Smooth muscle cell (in vitro differentiated cells): ENCODE results near the gene CLCF1. TPM values are rescaled to one million over a fixed set of nuclear protein-coding genes. Genes with fewer than 3 reads are reported as not detected.

ENCODE experiments used
- DNase-seq: peaks from one replicate; lab custom pipeline; 2025; ENCODE audit not compliant: unreplicated experiment; lab: John Stamatoyannopoulos, UW
- H2AFZ ChIP-seq: fragments of 200-600 bp; sonication (generic); 2 replicates; pipeline ENCODE4 v1.6.0; 2016; ENCODE audit warnings: antibody characterized with exemption, low read depth, mild to moderate bottlenecking
- H3F3A ChIP-seq: fragments of 200-600 bp; sonication (generic); 2 replicates; pipeline ENCODE4 v1.6.0; 2017; ENCODE audit warnings: antibody characterized with exemption, low read depth
- H3K27ac ChIP-seq: fragments of 200-600 bp; sonication (generic); 2 replicates; pipeline ENCODE4 v1.5.1; 2016; ENCODE audit warnings: low read depth, mild to moderate bottlenecking
- H3K27me3 ChIP-seq: fragments of 200-600 bp; sonication (generic); 2 replicates; pipeline ENCODE4 v1.6.1; 2016; ENCODE audit warnings: low read depth, mild to moderate bottlenecking
- H3K36me3 ChIP-seq: fragments of 200-600 bp; sonication (generic); 2 replicates; pipeline ENCODE4 v1.5.1; 2016; ENCODE audit warnings: low read depth
- H3K4me1 ChIP-seq: fragments of 200-600 bp; sonication (generic); 2 replicates; pipeline ENCODE4 v1.5.1; 2016; ENCODE audit warnings: low read depth
- H3K4me2 ChIP-seq: fragments of 200-600 bp; sonication (generic); 2 replicates; pipeline ENCODE4 v1.6.0; 2016; ENCODE audit warnings: mild to moderate bottlenecking
- H3K4me3 ChIP-seq: fragments of 200-600 bp; sonication (generic); 2 replicates; pipeline ENCODE4 v1.5.1; 2016; ENCODE audit warnings: mild to moderate bottlenecking
- H3K79me2 ChIP-seq: fragments of 200-600 bp; sonication (generic); 2 replicates; pipeline ENCODE4 v1.6.0; 2016; ENCODE audit warnings: low read depth, mild to moderate bottlenecking
- H3K9ac ChIP-seq: fragments of 200-600 bp; sonication (generic); 2 replicates; pipeline ENCODE4 v1.6.0; 2016; ENCODE audit warnings: low read depth
- H3K9me3 ChIP-seq: fragments of 200-600 bp; sonication (generic); replicated peaks from 2 replicates; pipeline ENCODE4 v1.5.1; 2016; ENCODE audit warnings: low read depth
- H4K20me1 ChIP-seq: fragments of 200-600 bp; sonication (generic); 2 replicates; pipeline ENCODE4 v1.6.0; 2016; ENCODE audit warnings: low read depth
- CTCF ChIP-seq: fragments of 200-600 bp; sonication (generic); IDR thresholded peaks from 2 replicates; pipeline ENCODE4 v1.5.1; 2017; ENCODE audit warnings: borderline replicate concordance, mild to moderate bottlenecking, antibody characterized with exemption; ENCODE audit not compliant: insufficient read depth, poor library complexity, severe bottlenecking
- WGBS: methylation state at CpG from one replicate; pipeline ENCODE4 v1.1.7; 2016; ENCODE audit warnings: low lambda C conversion rate; 5-methylcytosine and 5-hydroxymethylcytosine counted together
- polyA plus RNA-seq: library from polyadenylated mRNA; unstranded; fragments of >200 nt; fragmentation: Nextera tagmentation; extraction: Ambion mirVana; gene quantifications from 2 replicates; pipeline ENCODE4 v1.2.1, GENCODE V29; 2016
- total RNA-seq: library from RNA; depleted of rRNA; stranded (reverse); fragments of >200 nt; gene quantifications from 2 replicates; pipeline ENCODE4 v1.2.3, GENCODE V29; 2014

Gene CLCF1
- total and polyA plus RNA-seq, 2 experiments from 2014 or later = 6.2 to 12.2 TPM

GRCh38 chr11:67375320-67376055, 2.1 kb upstream of the CLCF1 start:
- H3K27me3 ChIP-seq = no peaks in the 10 kb centered on the region
- no peak for TF ChIP-seq CTCF
- no peak overlapping the region for H3K27ac ChIP-seq
- 20% methylated on average over 7 of the region's 15 CpGs for WGBS
- H2AFZ ChIP-seq = no peak overlapping the region
- no peak overlapping the region for H3K9ac ChIP-seq
- H3K4me2 ChIP-seq = peak overlapping the region; percentile 44
- H3F3A ChIP-seq = no peaks in the 10 kb centered on the region
- no peaks in the 10 kb centered on the region for H3K36me3 ChIP-seq
- H3K4me1 ChIP-seq = peaks cover 41% of the 10 kb centered on the region
- no peak overlapping the region for H3K4me3 ChIP-seq
- peaks cover 18% of the 10 kb centered on the region for H4K20me1 ChIP-seq
- peaks cover 3% of the 10 kb centered on the region for H3K79me2 ChIP-seq
- no peaks in the 10 kb centered on the region for H3K9me3 ChIP-seq
- no peak for DNase-seq

GRCh38 chr11:67374571-67375281, 1.3 kb upstream of the CLCF1 start:
- peak overlapping the region; percentile 97 for H3K4me3 ChIP-seq
- peaks cover 25% of the 10 kb centered on the region for H4K20me1 ChIP-seq
- WGBS = 16% methylated on average over 9 of the region's 9 CpGs
- H3K4me2 ChIP-seq = peak overlapping the region; percentile 100
- H3K27ac ChIP-seq = peak overlapping the region; percentile 85
- H3F3A ChIP-seq = no peaks in the 10 kb centered on the region
- peaks cover 41% of the 10 kb centered on the region for H3K4me1 ChIP-seq
- no peaks in the 10 kb centered on the region for H3K27me3 ChIP-seq
- peaks cover 3% of the 10 kb centered on the region for H3K79me2 ChIP-seq
- TF ChIP-seq CTCF = no peak
- no peak overlapping the region for H2AFZ ChIP-seq
- H3K36me3 ChIP-seq = no peaks in the 10 kb centered on the region
- H3K9ac ChIP-seq = peak overlapping the region; percentile 70
- no peaks in the 10 kb centered on the region for H3K9me3 ChIP-seq
- DNase-seq = no peak

GRCh38 chr11:67373648-67374570, 511 bp upstream of the CLCF1 start:
- Histone ChIP-seq H3K27me3 (no peaks in the 10 kb centered on the region), H3K4me3 (peak overlapping the region; percentile 97), H3K4me2 (peak overlapping the region; percentile 100), H3K9me3 (no peaks in the 10 kb centered on the region), H3K4me1 (peaks cover 41% of the 10 kb centered on the region), H3K9ac (peak overlapping the region; percentile 70), H3F3A (no peaks in the 10 kb centered on the region), H2AFZ (peak overlapping the region; percentile 67), H3K36me3 (no peaks in the 10 kb centered on the region), H3K79me2 (peaks cover 3% of the 10 kb centered on the region), H3K27ac (peak overlapping the region; percentile 85), H4K20me1 (peaks cover 33% of the 10 kb centered on the region)
- WGBS = 1% methylated on average over 38 of the region's 40 CpGs
- no peak for TF ChIP-seq CTCF
- DNase-seq = no peak
